ENCODE measurements around the gene PIK3R3. TPM values are rescaled to one million over a fixed set of nuclear protein-coding genes. Genes with fewer than 3 reads are reported as not detected.

Gene PIK3R3
- total and polyA plus RNA-seq, 8 donors: 3.4 to 33.8 (median 12.4) TPM

GRCh38 chr1:46133781-46134350 lies 1.4 kb upstream of the PIK3R3 start:
- Histone ChIP-seq H3K36me3 (no peaks in the 10 kb centered on the region), H3K9me3 (no peaks in the 10 kb centered on the region), H3K27me3 (peaks cover 0 to 11% (median 0%) of the 10 kb centered on the region in 3 donors), H3K27ac (peak overlapping the region in 4 of 5 donors; percentile 95 to 98 (median 95)), H3K4me3 (peak overlapping the region; percentile 58 to 65 (median 64)), H3K4me1 (peaks cover 10 to 56% (median 28%) of the 10 kb centered on the region in 4 donors)
- intact Hi-C loops (cut with DNase I; ENCODE audit: low total_unique reads): no loop called here
- DNase-seq: no peak
- WGBS, 5 donors: 51 to 57% (median 54%) methylated on average over 3 of the region's 3 CpGs
- TF ChIP-seq CTCF (IDR thresholded peaks at IDR 0.05) (no peak), EP300 (IDR thresholded peaks at IDR 0.05) (no peak), POLR2AphosphoS5 (IDR thresholded peaks at IDR 0.05) (no peak), POLR2A (IDR thresholded peaks at IDR 0.05) (no peak)

GRCh38 chr1:46133181-46133658 lies 791 bp upstream of the PIK3R3 start:
- no peaks in the 10 kb centered on the region for H3K9me3 ChIP-seq
- 0 to 1% (median 1%) methylated on average over 18 to 22 of the region's 22 CpGs for WGBS, 5 donors
- H3K4me1 ChIP-seq: peaks cover 10 to 62% (median 30%) of the 10 kb centered on the region in 4 donors
- H3K36me3 ChIP-seq: no peaks in the 10 kb centered on the region
- intact Hi-C loops (cut with DNase I; ENCODE audit: low total_unique reads): no loop called here
- peak overlapping the region; percentile 58 to 65 (median 64) for H3K4me3 ChIP-seq
- H3K27me3 ChIP-seq: peaks cover 0 to 11% (median 0%) of the 10 kb centered on the region in 3 donors
- no peak for TF ChIP-seq EP300 (IDR thresholded peaks at IDR 0.05)
- DNase-seq: no peak
- H3K27ac ChIP-seq: peak overlapping the region; percentile 95 to 98 (median 95)

- Histone ChIP-seq H3K27me3 (peaks cover 0 to 11% (median 0%) of the 10 kb centered on the region in 3 donors), H3K36me3 (no peaks in the 10 kb centered on the region), H3K27ac (peak overlapping the region; percentile 95 to 98 (median 95)), H3K4me1 (peaks cover 10 to 62% (median 27%) of the 10 kb centered on the region in 4 donors), H3K4me3 (peak overlapping the region; percentile 58 to 65 (median 64)), H3K9me3 (no peaks in the 10 kb centered on the region)
- intact Hi-C loops (cut with DNase I; ENCODE audit: low total_unique reads): no loop called here
- no peak for TF ChIP-seq POLR2A (IDR thresholded peaks at IDR 0.05)
- WGBS, 5 donors: 0 to 2% (median 1%) methylated on average over 29 to 38 of the region's 38 CpGs
- DNase-seq: peak; percentile 38 to 73
Measured at GRCh38 chr1:46131712-46132528, 509 bp downstream of the PIK3R3 start.

- TF ChIP-seq CTCF (IDR thresholded peaks at IDR 0.05): no peak
- no peak for TF ChIP-seq POLR2AphosphoS5 (IDR thresholded peaks at IDR 0.05)
- no peak for TF ChIP-seq EP300 (IDR thresholded peaks at IDR 0.05)
- no peak for TF ChIP-seq POLR2A (IDR thresholded peaks at IDR 0.05)
- no peaks in the 10 kb centered on the region for H3K9me3 ChIP-seq
- 2 to 6% (median 4%) methylated on average over 10 of the region's 10 CpGs for WGBS, 5 donors
- H3K27ac ChIP-seq: peak overlapping the region in 4 of 5 donors; percentile 95 to 98 (median 95)
- intact Hi-C loops (cut with DNase I; ENCODE audit: low total_unique reads): no loop called here
- no peaks in the 10 kb centered on the region for H3K36me3 ChIP-seq
- peaks cover 10 to 62% (median 27%) of the 10 kb centered on the region in 4 donors for H3K4me1 ChIP-seq
- peak overlapping the region; percentile 58 to 65 (median 64) for H3K4me3 ChIP-seq
- H3K27me3 ChIP-seq: peaks cover 0 to 11% (median 0%) of the 10 kb centered on the region in 3 donors
- peak in 1 of 2 donors; percentile 28 for DNase-seq
Measured at GRCh38 chr1:46131093-46131492, 1.3 kb downstream of the PIK3R3 start.

- no peak for DNase-seq
- no peak for TF ChIP-seq CTCF (IDR thresholded peaks at IDR 0.05)
- TF ChIP-seq POLR2A (IDR thresholded peaks at IDR 0.05): no peak
- H3K27me3 ChIP-seq: peaks cover 0 to 11% (median 0%) of the 10 kb centered on the region in 3 donors
- 15 to 36% (median 23%) methylated on average over 5 of the region's 5 CpGs for WGBS, 5 donors
- intact Hi-C loops (cut with DNase I; ENCODE audit: low total_unique reads): no loop called here
- H3K36me3 ChIP-seq: no peaks in the 10 kb centered on the region
- peak overlapping the region in 3 of 5 donors; percentile 95 to 98 (median 95) for H3K27ac ChIP-seq
- H3K4me3 ChIP-seq: peak overlapping the region; percentile 58 to 65 (median 64)
- H3K9me3 ChIP-seq: no peaks in the 10 kb centered on the region
- H3K4me1 ChIP-seq: peaks cover 10 to 61% (median 26%) of the 10 kb centered on the region in 4 donors
Measured at GRCh38 chr1:46130606-46131005, 1.8 kb downstream of the PIK3R3 start.

Data from stomach (tissue), 9 donors.